K562 (cell line): Measurements from ENCODE around the gene KIF14. TPM values are rescaled to one million over a fixed set of nuclear protein-coding genes. Genes with fewer than 3 reads are reported as not detected.

Experiments used
- MBD2 ChIP-seq: sonication (generic); IDR thresholded peaks from 2 replicates; pipeline ENCODE4 v1.6.1; 2016; ENCODE audit warnings: low read depth, borderline replicate concordance
- RFX1 ChIP-seq: fragments of 450-650 bp; IDR thresholded peaks from 2 replicates; pipeline ENCODE4 v1.6.1; 2016; ENCODE audit warnings: mild to moderate bottlenecking, moderate library complexity
- ZBTB11 ChIP-seq, 3 experiments: fragments of 200-800 bp in 1 of 3; fragments of 250-450 bp in 1 of 3; fragments of 450-650 bp in 1 of 3; sonication (Bioruptor Pico) in 1 of 3; sonication (Bioruptor generic) in 1 of 3; formaldehyde crosslinking in 1 of 3; IDR thresholded peaks; 2 replicates each; pipeline versions ENCODE4 v1.6.1 to v1.8.0; 2016 to 2022; ENCODE audit warnings: mild to moderate bottlenecking in 2 of 3, missing genetic modification characterization in 2 of 3, missing compliant biosample characterization in 1 of 3, moderate library complexity in 1 of 3
- ZSCAN32 ChIP-seq: fragments of 450-650 bp; formaldehyde crosslinking; IDR thresholded peaks from 2 replicates; pipeline ENCODE4 v1.4.0; 2020; ENCODE audit warnings: mild to moderate bottlenecking, moderate library complexity
- polyA plus RNA-seq, 8 experiments: library from polyadenylated mRNA; depleted of rRNA in 4 of 8; stranded (reverse) in 5 of 8; unstranded in 3 of 8; fragments of >200 nt; fragmentation: Nextera tagmentation in 2 of 8; fragmentation: Illumina TruSeq in 1 of 8; extraction: Ambion mirVana in 2 of 8; extraction: Trizol in 1 of 8; gene quantifications; 2 replicates each; pipeline versions ENCODE4 v1.2.1 to v1.2.3, GENCODE V29; 2011 to 2014; ENCODE audit warnings: inconsistent platforms in 1 of 8, missing spikeins in 1 of 8
- total RNA-seq, 7 experiments: library from RNA; depleted of rRNA in 6 of 7; stranded (reverse); fragments of >200 nt in 6 of 7; fragmentation: Illumina TruSeq in 2 of 7; extraction: Trizol in 2 of 7; gene quantifications; 2 replicates each; pipeline versions ENCODE4 v1.2.1 to v1.2.3, GENCODE V29; 2011 to 2021; ENCODE audit warnings: low replicate concordance in 1 of 7
- TF ChIP-seq, protein P1 (sequence below): sonication (generic); formaldehyde crosslinking; IDR thresholded peaks from 2 replicates; pipeline ENCODE4 v1.8.0; 2023; ENCODE audit warnings: mild to moderate bottlenecking, missing genetic modification reagents
- TF ChIP-seq, protein P2 (sequence below), 2 experiments: fragments of 450-650 bp in 1 of 2; sonication (generic) in 1 of 2; formaldehyde crosslinking in 1 of 2; IDR thresholded peaks; 2 replicates each; pipeline versions ENCODE4 v1.7.1 to v1.9.0; 2016 to 2022; ENCODE audit warnings: inconsistent platforms in 1 of 2, mild to moderate bottlenecking in 1 of 2, missing genetic modification reagents in 1 of 2
- TF ChIP-seq, protein P3 (sequence below): conservative IDR thresholded peaks from 2 replicates; pipeline ENCODE4 v1.6.1; 2011; ENCODE audit warnings: low read depth, mild to moderate bottlenecking, low read length; ENCODE audit not compliant: control insufficient read depth

The KIF14 gene
- total and polyA plus RNA-seq, 9 of the 15 experiments (the other 6 are each of a cell fraction or from before 2014, with no cell fraction given): 11.5 to 47.4 (median 29.0) TPM

DNA sequence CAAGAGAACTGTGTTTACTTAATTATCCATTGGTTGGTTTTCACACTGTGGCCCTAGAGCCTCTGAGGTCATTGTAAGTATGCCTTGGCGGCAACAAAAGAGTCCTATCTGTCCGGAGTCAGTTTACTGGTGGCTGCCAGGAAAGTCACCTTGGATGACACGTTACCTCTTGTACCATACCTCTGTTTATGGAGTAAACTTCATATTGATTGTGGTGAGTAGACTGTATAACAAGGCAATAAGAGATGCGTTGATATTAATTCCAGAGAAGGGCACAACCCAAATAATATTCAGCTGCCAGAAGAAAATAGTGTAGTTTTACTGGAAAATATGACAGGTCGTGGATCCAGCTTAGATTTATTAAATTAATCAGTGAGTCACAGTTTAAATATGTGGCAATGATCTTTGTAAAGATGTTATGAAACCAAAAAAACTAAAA lies 20.4 kb upstream of the KIF14 start (continued):
- TF ChIP-seq, protein P1, sequence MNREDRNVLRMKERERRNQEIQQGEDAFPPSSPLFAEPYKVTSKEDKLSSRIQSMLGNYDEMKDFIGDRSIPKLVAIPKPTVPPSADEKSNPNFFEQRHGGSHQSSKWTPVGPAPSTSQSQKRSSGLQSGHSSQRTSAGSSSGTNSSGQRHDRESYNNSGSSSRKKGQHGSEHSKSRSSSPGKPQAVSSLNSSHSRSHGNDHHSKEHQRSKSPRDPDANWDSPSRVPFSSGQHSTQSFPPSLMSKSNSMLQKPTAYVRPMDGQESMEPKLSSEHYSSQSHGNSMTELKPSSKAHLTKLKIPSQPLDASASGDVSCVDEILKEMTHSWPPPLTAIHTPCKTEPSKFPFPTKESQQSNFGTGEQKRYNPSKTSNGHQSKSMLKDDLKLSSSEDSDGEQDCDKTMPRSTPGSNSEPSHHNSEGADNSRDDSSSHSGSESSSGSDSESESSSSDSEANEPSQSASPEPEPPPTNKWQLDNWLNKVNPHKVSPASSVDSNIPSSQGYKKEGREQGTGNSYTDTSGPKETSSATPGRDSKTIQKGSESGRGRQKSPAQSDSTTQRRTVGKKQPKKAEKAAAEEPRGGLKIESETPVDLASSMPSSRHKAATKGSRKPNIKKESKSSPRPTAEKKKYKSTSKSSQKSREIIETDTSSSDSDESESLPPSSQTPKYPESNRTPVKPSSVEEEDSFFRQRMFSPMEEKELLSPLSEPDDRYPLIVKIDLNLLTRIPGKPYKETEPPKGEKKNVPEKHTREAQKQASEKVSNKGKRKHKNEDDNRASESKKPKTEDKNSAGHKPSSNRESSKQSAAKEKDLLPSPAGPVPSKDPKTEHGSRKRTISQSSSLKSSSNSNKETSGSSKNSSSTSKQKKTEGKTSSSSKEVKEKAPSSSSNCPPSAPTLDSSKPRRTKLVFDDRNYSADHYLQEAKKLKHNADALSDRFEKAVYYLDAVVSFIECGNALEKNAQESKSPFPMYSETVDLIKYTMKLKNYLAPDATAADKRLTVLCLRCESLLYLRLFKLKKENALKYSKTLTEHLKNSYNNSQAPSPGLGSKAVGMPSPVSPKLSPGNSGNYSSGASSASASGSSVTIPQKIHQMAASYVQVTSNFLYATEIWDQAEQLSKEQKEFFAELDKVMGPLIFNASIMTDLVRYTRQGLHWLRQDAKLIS: no peak
- TF ChIP-seq, protein P2, sequence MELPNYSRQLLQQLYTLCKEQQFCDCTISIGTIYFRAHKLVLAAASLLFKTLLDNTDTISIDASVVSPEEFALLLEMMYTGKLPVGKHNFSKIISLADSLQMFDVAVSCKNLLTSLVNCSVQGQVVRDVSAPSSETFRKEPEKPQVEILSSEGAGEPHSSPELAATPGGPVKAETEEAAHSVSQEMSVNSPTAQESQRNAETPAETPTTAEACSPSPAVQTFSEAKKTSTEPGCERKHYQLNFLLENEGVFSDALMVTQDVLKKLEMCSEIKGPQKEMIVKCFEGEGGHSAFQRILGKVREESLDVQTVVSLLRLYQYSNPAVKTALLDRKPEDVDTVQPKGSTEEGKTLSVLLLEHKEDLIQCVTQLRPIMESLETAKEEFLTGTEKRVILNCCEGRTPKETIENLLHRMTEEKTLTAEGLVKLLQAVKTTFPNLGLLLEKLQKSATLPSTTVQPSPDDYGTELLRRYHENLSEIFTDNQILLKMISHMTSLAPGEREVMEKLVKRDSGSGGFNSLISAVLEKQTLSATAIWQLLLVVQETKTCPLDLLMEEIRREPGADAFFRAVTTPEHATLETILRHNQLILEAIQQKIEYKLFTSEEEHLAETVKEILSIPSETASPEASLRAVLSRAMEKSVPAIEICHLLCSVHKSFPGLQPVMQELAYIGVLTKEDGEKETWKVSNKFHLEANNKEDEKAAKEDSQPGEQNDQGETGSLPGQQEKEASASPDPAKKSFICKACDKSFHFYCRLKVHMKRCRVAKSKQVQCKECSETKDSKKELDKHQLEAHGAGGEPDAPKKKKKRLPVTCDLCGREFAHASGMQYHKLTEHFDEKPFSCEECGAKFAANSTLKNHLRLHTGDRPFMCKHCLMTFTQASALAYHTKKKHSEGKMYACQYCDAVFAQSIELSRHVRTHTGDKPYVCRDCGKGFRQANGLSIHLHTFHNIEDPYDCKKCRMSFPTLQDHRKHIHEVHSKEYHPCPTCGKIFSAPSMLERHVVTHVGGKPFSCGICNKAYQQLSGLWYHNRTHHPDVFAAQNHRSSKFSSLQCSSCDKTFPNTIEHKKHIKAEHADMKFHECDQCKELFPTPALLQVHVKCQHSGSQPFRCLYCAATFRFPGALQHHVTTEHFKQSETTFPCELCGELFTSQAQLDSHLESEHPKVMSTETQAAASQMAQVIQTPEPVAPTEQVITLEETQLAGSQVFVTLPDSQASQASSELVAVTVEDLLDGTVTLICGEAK (IDR thresholded peaks at IDR 0.05): no peak
- TF ChIP-seq, protein P2 (CRISPR knock-in tag; IDR thresholded peaks at IDR 0.05): no peak
- TF ChIP-seq, protein P3, sequence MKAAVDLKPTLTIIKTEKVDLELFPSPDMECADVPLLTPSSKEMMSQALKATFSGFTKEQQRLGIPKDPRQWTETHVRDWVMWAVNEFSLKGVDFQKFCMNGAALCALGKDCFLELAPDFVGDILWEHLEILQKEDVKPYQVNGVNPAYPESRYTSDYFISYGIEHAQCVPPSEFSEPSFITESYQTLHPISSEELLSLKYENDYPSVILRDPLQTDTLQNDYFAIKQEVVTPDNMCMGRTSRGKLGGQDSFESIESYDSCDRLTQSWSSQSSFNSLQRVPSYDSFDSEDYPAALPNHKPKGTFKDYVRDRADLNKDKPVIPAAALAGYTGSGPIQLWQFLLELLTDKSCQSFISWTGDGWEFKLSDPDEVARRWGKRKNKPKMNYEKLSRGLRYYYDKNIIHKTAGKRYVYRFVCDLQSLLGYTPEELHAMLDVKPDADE: no peak
- no peak for TF ChIP-seq ZBTB11 (CRISPR knock-in tag; IDR thresholded peaks at IDR 0.05)
- TF ChIP-seq RFX1: no peak
- TF ChIP-seq ZSCAN32 (CRISPR knock-in tag): no peak
- no peak for TF ChIP-seq MBD2
